K562 (cell line): Measurements from ENCODE around the gene SAMD8.
"Not testable (repeated sequence)": the region's sequence is repeated elsewhere in the genome, so short reads cannot be mapped to it uniquely, and the experiment has no call there.

Experiments used
- CHD2 ChIP-seq: IDR thresholded peaks from 2 replicates; pipeline ENCODE4 v1.6.1; 2011; ENCODE audit warnings: low read depth, low read length
- HDAC6 ChIP-seq: IDR thresholded peaks from 2 replicates; pipeline ENCODE4 v1.6.1; 2012; ENCODE audit warnings: low read depth, mild to moderate bottlenecking, control low read depth, inconsistent platforms, low read length, moderate library complexity
- JUND ChIP-seq, 2 experiments: IDR thresholded peaks; 2 replicates in 1 of 2; 3 replicates in 1 of 2; pipeline ENCODE4 v1.6.1; 2011; ENCODE audit warnings: borderline replicate concordance in 2 of 2, low read depth in 2 of 2, low read length in 2 of 2, improper control_type of control experiment in 1 of 2, missing biosample characterization in 1 of 2, missing genetic modification characterization in 1 of 2, missing genetic modification reagents in 1 of 2
- POLR2A ChIP-seq: fragments of 450-650 bp; conservative IDR thresholded peaks from 2 replicates; pipeline ENCODE4 v1.6.1; 2016
- SMAD2 ChIP-seq: fragments of 150-350 bp; IDR thresholded peaks from 2 replicates; pipeline ENCODE4 v1.6.1; 2014; ENCODE audit warnings: low read depth, mild to moderate bottlenecking, low read length
- SMAD3 ChIP-seq: fragments of 450-650 bp; formaldehyde crosslinking; conservative IDR thresholded peaks from 2 replicates; pipeline ENCODE4 v1.4.0; 2020; ENCODE audit warnings: mild to moderate bottlenecking
- ZBTB1 ChIP-seq: sonication (generic); formaldehyde crosslinking; IDR thresholded peaks from 2 replicates; pipeline ENCODE4 v1.8.1; 2023; ENCODE audit warnings: missing genetic modification reagents, low read depth, mild to moderate bottlenecking, borderline replicate concordance
- ZBTB17 ChIP-seq: fragments of 450-650 bp; formaldehyde crosslinking; IDR thresholded peaks from 2 replicates; pipeline ENCODE4 v1.4.0; 2020; ENCODE audit warnings: mild to moderate bottlenecking
- ZBTB7A ChIP-seq: IDR thresholded peaks from 2 replicates; pipeline ENCODE4 v1.6.1; 2011; ENCODE audit warnings: low read depth, mild to moderate bottlenecking, low read length, moderate library complexity, borderline replicate concordance; ENCODE audit not compliant: control insufficient read depth
- ZNF212 ChIP-seq: fragments of 450-650 bp; formaldehyde crosslinking; IDR thresholded peaks from 2 replicates; pipeline ENCODE4 v1.4.0; 2020; ENCODE audit warnings: mild to moderate bottlenecking
- TF ChIP-seq, protein P1 (sequence below), 3 experiments: IDR thresholded peaks in 2 of 3; conservative IDR thresholded peaks in 1 of 3; 2 replicates each; pipeline ENCODE4 v1.5.1; 2011 to 2012; ENCODE audit warnings: low read length in 3 of 3, mild to moderate bottlenecking in 3 of 3, control low read depth in 2 of 3, improper control_type of control experiment in 1 of 3, inconsistent platforms in 1 of 3, low read depth in 1 of 3, mixed read lengths in 1 of 3, moderate library complexity in 1 of 3; ENCODE audit not compliant: insufficient read depth in 2 of 3
- TF ChIP-seq, protein P2 (sequence below): sonication (generic); formaldehyde crosslinking; IDR thresholded peaks from 2 replicates; pipeline ENCODE4 v1.8.0; 2022; ENCODE audit warnings: missing genetic modification reagents, mild to moderate bottlenecking, borderline replicate concordance

DNA sequence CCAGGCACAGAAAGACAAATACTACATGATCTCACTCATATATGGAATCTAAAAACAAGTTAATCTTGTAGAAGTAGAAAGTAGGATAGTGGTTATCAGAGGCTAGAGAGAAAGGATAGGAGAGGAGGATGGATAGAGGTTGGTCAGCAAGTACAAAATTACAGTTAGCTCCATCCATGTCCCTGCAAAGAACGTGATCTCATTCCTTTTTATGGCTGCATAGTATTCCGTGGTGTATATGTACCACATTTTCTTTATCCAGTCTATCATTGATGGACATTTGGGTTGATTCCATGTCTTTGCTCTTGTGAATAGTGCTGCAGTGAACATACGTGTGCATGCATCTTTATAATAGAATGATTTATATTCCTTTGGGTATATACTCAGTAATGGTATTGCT is 22.2 kb downstream of the SAMD8 start:
- not testable (repeated sequence) for TF ChIP-seq ZNF212 (CRISPR knock-in tag); SMAD3 (CRISPR knock-in tag); ZBTB17 (CRISPR knock-in tag); POLR2A; HDAC6; JUND (IDR thresholded peaks at IDR 0.05; ENCODE audit: borderline replicate concordance, low read depth, low read length); JUND (tag; IDR thresholded peaks at IDR 0.05; ENCODE audit: borderline replicate concordance, low read depth, low read length); ZBTB1 (CRISPR knock-in tag); SMAD2; CHD2; ZBTB7A
- TF ChIP-seq, protein P1, sequence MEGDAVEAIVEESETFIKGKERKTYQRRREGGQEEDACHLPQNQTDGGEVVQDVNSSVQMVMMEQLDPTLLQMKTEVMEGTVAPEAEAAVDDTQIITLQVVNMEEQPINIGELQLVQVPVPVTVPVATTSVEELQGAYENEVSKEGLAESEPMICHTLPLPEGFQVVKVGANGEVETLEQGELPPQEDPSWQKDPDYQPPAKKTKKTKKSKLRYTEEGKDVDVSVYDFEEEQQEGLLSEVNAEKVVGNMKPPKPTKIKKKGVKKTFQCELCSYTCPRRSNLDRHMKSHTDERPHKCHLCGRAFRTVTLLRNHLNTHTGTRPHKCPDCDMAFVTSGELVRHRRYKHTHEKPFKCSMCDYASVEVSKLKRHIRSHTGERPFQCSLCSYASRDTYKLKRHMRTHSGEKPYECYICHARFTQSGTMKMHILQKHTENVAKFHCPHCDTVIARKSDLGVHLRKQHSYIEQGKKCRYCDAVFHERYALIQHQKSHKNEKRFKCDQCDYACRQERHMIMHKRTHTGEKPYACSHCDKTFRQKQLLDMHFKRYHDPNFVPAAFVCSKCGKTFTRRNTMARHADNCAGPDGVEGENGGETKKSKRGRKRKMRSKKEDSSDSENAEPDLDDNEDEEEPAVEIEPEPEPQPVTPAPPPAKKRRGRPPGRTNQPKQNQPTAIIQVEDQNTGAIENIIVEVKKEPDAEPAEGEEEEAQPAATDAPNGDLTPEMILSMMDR (IDR thresholded peaks at IDR 0.05 in 2 of 3, conservative IDR thresholded peaks at IDR 0.05 in 1 of 3; ENCODE audit: insufficient read depth in 2 of 3, low read depth in 1 of 3, low read length in 3 of 3) = not testable (repeated sequence)
- TF ChIP-seq, protein P2, sequence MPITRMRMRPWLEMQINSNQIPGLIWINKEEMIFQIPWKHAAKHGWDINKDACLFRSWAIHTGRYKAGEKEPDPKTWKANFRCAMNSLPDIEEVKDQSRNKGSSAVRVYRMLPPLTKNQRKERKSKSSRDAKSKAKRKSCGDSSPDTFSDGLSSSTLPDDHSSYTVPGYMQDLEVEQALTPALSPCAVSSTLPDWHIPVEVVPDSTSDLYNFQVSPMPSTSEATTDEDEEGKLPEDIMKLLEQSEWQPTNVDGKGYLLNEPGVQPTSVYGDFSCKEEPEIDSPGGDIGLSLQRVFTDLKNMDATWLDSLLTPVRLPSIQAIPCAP (CRISPR knock-in tag) = not testable (repeated sequence)
